SK-N-SH (cell line): ENCODE measurements around the gene MGAT4B. TPM values are rescaled to one million over a fixed set of nuclear protein-coding genes. Genes with fewer than 3 reads are reported as not detected.

Experiments used
- CTCF ChIA-PET: fragments of 300-600, 350-600 bp; formaldehyde crosslinking; extraction: SDS; loops from one replicate; lab custom pipeline; 2021; lab: Yijun Ruan, JAX
- POLR2A ChIA-PET: fragments of 350-600 bp; sonication (Branson Sonifier 250); formaldehyde crosslinking; extraction: SDS; loops from one replicate; lab custom pipeline; 2020; ENCODE audit warnings: antibody characterized with exemption, inconsistent platforms; lab: Yijun Ruan, JAX
- DNase-seq: peaks from one replicate; pipeline ENCODE4 v3.0.0; 2012
- H2AFZ ChIP-seq: fragments of 200-600 bp; sonication (generic); 2 replicates; pipeline ENCODE4 v1.8.1; 2016; ENCODE audit warnings: antibody characterized with exemption, mild to moderate bottlenecking, low read depth
- H3F3A ChIP-seq: fragments of 200-600 bp; sonication (generic); replicated peaks from 2 replicates; pipeline ENCODE3; 2016; ENCODE audit warnings: antibody characterized with exemption, mild to moderate bottlenecking; ENCODE audit not compliant: insufficient read depth
- H3K27ac ChIP-seq, 2 experiments: fragments of 200-500 bp in 1 of 2; fragments of 200-600 bp in 1 of 2; sonication (Bioruptor generic) in 1 of 2; sonication (generic), shearing (Covaris generic) in 1 of 2; 2 replicates each; pipeline versions ENCODE4 v1.5.1 to v1.6.1; 2014 to 2016; ENCODE audit warnings: low read depth in 2 of 2, inconsistent platforms in 1 of 2, low read length in 1 of 2, mild to moderate bottlenecking in 1 of 2, mixed read lengths in 1 of 2
- H3K27me3 ChIP-seq: fragments of 200-600 bp; sonication (generic), shearing (Covaris generic); 2 replicates; pipeline ENCODE4 v1.6.1; 2016; ENCODE audit warnings: mixed run types; ENCODE audit not compliant: insufficient read depth
- H3K36me3 ChIP-seq, 2 experiments: fragments of 200-500 bp in 1 of 2; fragments of 200-600 bp in 1 of 2; sonication (Bioruptor generic) in 1 of 2; sonication (generic) in 1 of 2; replicated peaks in 1 of 2; 2 replicates each; pipeline versions ENCODE3 to v1.5.1; 2014 to 2016; ENCODE audit warnings: low read length in 1 of 2, mild to moderate bottlenecking in 1 of 2; ENCODE audit not compliant: insufficient read depth in 2 of 2, control insufficient read depth in 1 of 2
- H3K4me1 ChIP-seq, 2 experiments: fragments of 200-500 bp in 1 of 2; fragments of 200-600 bp in 1 of 2; sonication (Bioruptor generic) in 1 of 2; sonication (generic), shearing (Covaris generic) in 1 of 2; 2 replicates each; pipeline versions ENCODE4 v1.5.1 to v1.6.1; 2014 to 2016; ENCODE audit warnings: low read depth in 1 of 2, low read length in 1 of 2, mixed run types in 1 of 2; ENCODE audit not compliant: insufficient read depth in 2 of 2, control insufficient read depth in 1 of 2
- H3K4me2 ChIP-seq: fragments of 200-600 bp; sonication (generic), shearing (Covaris generic); 2 replicates; pipeline ENCODE4 v1.6.1; 2017; ENCODE audit warnings: mixed run types
- H3K4me3 ChIP-seq, 2 experiments: fragments of 200-500 bp in 1 of 2; fragments of 200-600 bp in 1 of 2; sonication (Bioruptor generic) in 1 of 2; sonication (generic), shearing (Covaris generic) in 1 of 2; 2 replicates each; pipeline versions ENCODE4 v1.5.1 to v1.8.1; 2014 to 2016; ENCODE audit warnings: low read depth in 2 of 2, inconsistent platforms in 1 of 2, low read length in 1 of 2, mild to moderate bottlenecking in 1 of 2, mixed read lengths in 1 of 2, moderate library complexity in 1 of 2
- H3K79me2 ChIP-seq: fragments of 200-600 bp; sonication (generic); 2 replicates; pipeline ENCODE4 v1.8.1; 2017; ENCODE audit warnings: mild to moderate bottlenecking; ENCODE audit not compliant: insufficient read depth
- H3K9ac ChIP-seq: fragments of 200-600 bp; sonication (generic); 2 replicates; pipeline ENCODE4 v1.6.1; 2017; ENCODE audit warnings: mixed run types
- H3K9me2 ChIP-seq: fragments of 200-600 bp; sonication (generic); 2 replicates; pipeline ENCODE4 v1.6.1; 2017; ENCODE audit warnings: mixed run types
- H3K9me3 ChIP-seq: fragments of 200-600 bp; sonication (generic); 2 replicates; pipeline ENCODE4 v1.6.1; 2017; ENCODE audit warnings: mixed run types, mild to moderate bottlenecking, moderate library complexity
- H4K20me1 ChIP-seq: fragments of 200-600 bp; sonication (generic); 2 replicates; pipeline ENCODE4 v1.6.1; 2017; ENCODE audit warnings: mild to moderate bottlenecking, mixed run types; ENCODE audit not compliant: insufficient read depth
- ELF1 ChIP-seq: IDR thresholded peaks from 2 replicates; pipeline ENCODE4 v1.4.0; 2012
- FOSL2 ChIP-seq: IDR thresholded peaks from 2 replicates; pipeline ENCODE4 v1.4.0; 2012; ENCODE audit warnings: low read depth, mild to moderate bottlenecking, moderate library complexity, borderline replicate concordance
- FOXM1 ChIP-seq: IDR thresholded peaks from 2 replicates; pipeline ENCODE4 v1.4.0; 2012; ENCODE audit warnings: low read depth, mild to moderate bottlenecking
- GABPA ChIP-seq: IDR thresholded peaks from 2 replicates; pipeline ENCODE4 v1.4.0; 2012; ENCODE audit warnings: low read depth, mild to moderate bottlenecking
- IRF3 ChIP-seq: fragments of 150-350 bp; IDR thresholded peaks from 2 replicates; pipeline ENCODE4 v1.6.1; 2016; ENCODE audit warnings: mild to moderate bottlenecking, low read depth, low read length
- JUND ChIP-seq: IDR thresholded peaks from 2 replicates; pipeline ENCODE4 v1.4.0; 2012
- MAX ChIP-seq: IDR thresholded peaks from 2 replicates; pipeline ENCODE4 v1.4.0; 2012; ENCODE audit warnings: low read depth
- MXI1 ChIP-seq: IDR thresholded peaks from 2 replicates; pipeline ENCODE4 v1.6.1; 2012; ENCODE audit warnings: mild to moderate bottlenecking, low read depth, low read length, improper control_type of control experiment
- NRF1 ChIP-seq: IDR thresholded peaks from 2 replicates; pipeline ENCODE4 v1.6.1; 2012; ENCODE audit warnings: low read depth, mild to moderate bottlenecking, low read length
- RAD21 ChIP-seq: IDR thresholded peaks from 2 replicates; pipeline ENCODE4 v1.6.1; 2012; ENCODE audit warnings: mild to moderate bottlenecking, low read length
- RCOR1 ChIP-seq: fragments of 150-350 bp; IDR thresholded peaks from 2 replicates; pipeline ENCODE4 v1.6.1; 2017; ENCODE audit warnings: antibody characterized with exemption, low read length
- REST ChIP-seq: IDR thresholded peaks from 2 replicates; pipeline ENCODE4 v1.6.1; 2012; ENCODE audit warnings: mild to moderate bottlenecking, low read depth, low read length, moderate library complexity
- RFX5 ChIP-seq: IDR thresholded peaks from 2 replicates; pipeline ENCODE4 v1.6.1; 2012; ENCODE audit warnings: mild to moderate bottlenecking, improper control_type of control experiment, low read length
- RXRA ChIP-seq: IDR thresholded peaks from 2 replicates; pipeline ENCODE4 v1.4.0; 2012; ENCODE audit warnings: low read depth, mild to moderate bottlenecking, borderline replicate concordance
- SIN3A ChIP-seq: IDR thresholded peaks from 2 replicates; pipeline ENCODE4 v1.6.1; 2012; ENCODE audit warnings: low read depth, mild to moderate bottlenecking, low read length, moderate library complexity, borderline replicate concordance
- SMC3 ChIP-seq: IDR thresholded peaks from 2 replicates; pipeline ENCODE4 v1.6.1; 2012; ENCODE audit warnings: low read depth, low read length, improper control_type of control experiment
- TAF1 ChIP-seq: IDR thresholded peaks from 2 replicates; pipeline ENCODE4 v1.6.1; 2012; ENCODE audit warnings: low read depth, mild to moderate bottlenecking, low read length, moderate library complexity, borderline replicate concordance
- TCF12 ChIP-seq: IDR thresholded peaks from 2 replicates; pipeline ENCODE4 v1.4.0; 2012
- TEAD4 ChIP-seq: IDR thresholded peaks from 2 replicates; pipeline ENCODE4 v1.4.0; 2012; ENCODE audit warnings: mild to moderate bottlenecking, borderline replicate concordance; ENCODE audit not compliant: insufficient read depth
- YY1 ChIP-seq: IDR thresholded peaks from 2 replicates; pipeline ENCODE4 v1.4.0; 2012; ENCODE audit warnings: low read depth, mild to moderate bottlenecking
- ZBTB33 ChIP-seq: IDR thresholded peaks from 2 replicates; pipeline ENCODE4 v1.4.0; 2012; ENCODE audit warnings: low read depth, borderline replicate concordance
- WGBS: methylation state at CpG from one replicate; pipeline ENCODE4 v1.1.6; 2017; ENCODE audit warnings: low lambda C conversion rate; 5-methylcytosine and 5-hydroxymethylcytosine counted together
- polyA plus RNA-seq, 3 experiments: library from polyadenylated mRNA; depleted of rRNA; stranded (reverse); fragments of >200 nt; gene quantifications; 2 replicates each; pipeline ENCODE4 v1.2.3, GENCODE V29; 2012

Gene MGAT4B
- polyA plus RNA-seq, 1 of the 3 experiments (the other 2 are of a cell fraction), result 190 TPM

- TF ChIP-seq ZBTB33 (no peak), RCOR1 (no peak), TAF1 (no peak), RAD21 (no peak), IRF3 (no peak), MXI1 (no peak), YY1 (no peak), SMC3 (no peak)
These were observed 46.8 kb downstream of the MGAT4B start (continued) for GRCh38 chr5:179759581-179760551.

GRCh38 chr5:179758955-179759354, 47.7 kb downstream of the MGAT4B start:
- Histone ChIP-seq H3K4me2 (no peak overlapping the region), H3K27ac (no peak overlapping the region), H3F3A (peaks cover 27% of the 10 kb centered on the region), H4K20me1 (peaks cover 87% of the 10 kb centered on the region), H3K4me1 (peaks cover 18 to 19% of the 10 kb centered on the region in 2 experiments), H3K36me3 (peaks cover 0 to 5% of the 10 kb centered on the region in 2 experiments), H3K79me2 (peaks cover 89% of the 10 kb centered on the region), H3K9ac (no peak overlapping the region), H3K4me3 (no peak overlapping the region), H3K9me3 (no peaks in the 10 kb centered on the region), H3K27me3 (no peaks in the 10 kb centered on the region), H3K9me2 (no peaks in the 10 kb centered on the region), H2AFZ (no peak overlapping the region)
- POLR2A ChIA-PET, result no interaction called here
- WGBS, result 93% methylated on average over 8 of the region's 8 CpGs
- CTCF ChIA-PET, result interaction anchor here (1.1 kb wide), 1 partner anchor 19 kb away, joined by 3 read pairs; no protein-coding TSS in a partner anchor
- no peak for DNase-seq
- TF ChIP-seq JUND, result no peak
- no peak for TF ChIP-seq RFX5
- no peak for TF ChIP-seq NRF1
- no peak for TF ChIP-seq TCF12
- no peak for TF ChIP-seq SIN3A
- no peak for TF ChIP-seq ELF1
- no peak for TF ChIP-seq GABPA
- no peak for TF ChIP-seq REST
- no peak for TF ChIP-seq MAX
- no peak for TF ChIP-seq FOXM1
- no peak for TF ChIP-seq TEAD4
- no peak for TF ChIP-seq TAF1
- no peak for TF ChIP-seq FOSL2
- TF ChIP-seq ZBTB33, result no peak
- no peak for TF ChIP-seq MXI1
- TF ChIP-seq RXRA, result no peak
